HG02970 (cell line): Measurements from ENCODE around the gene NDUFA12.

Experiments
- ATAC-seq: cut with Tn5 transposase; IDR thresholded peaks from one replicate; pipeline ENCODE4 v1.9.1; 2021; ENCODE audit warnings: mild to moderate bottlenecking, moderate library complexity, moderate number of reproducible peaks; ENCODE audit not compliant: unreplicated experiment, low FRiP score

NDUFA12 gene

DNA sequence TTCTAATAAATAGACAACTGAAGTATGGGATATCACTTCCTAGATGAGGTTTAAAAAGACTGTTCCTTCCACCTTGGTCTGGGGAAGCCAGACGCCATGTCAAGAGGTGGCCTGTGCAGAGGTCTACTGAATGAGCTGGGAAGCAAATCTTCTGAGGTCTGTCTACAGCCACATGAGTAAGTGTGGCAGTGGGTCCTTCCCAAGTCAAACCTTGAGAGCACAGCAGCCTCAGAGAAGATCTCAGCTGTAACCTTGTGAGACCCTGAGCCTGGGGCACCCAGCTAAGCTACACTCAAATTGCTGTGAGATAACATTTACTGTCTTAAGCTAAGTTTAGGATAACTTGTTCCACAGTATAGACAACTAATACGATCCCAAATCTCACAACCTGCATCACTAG, 20.2 kb downstream of the NDUFA12 start:
- ATAC-seq, result no peak

DNA sequence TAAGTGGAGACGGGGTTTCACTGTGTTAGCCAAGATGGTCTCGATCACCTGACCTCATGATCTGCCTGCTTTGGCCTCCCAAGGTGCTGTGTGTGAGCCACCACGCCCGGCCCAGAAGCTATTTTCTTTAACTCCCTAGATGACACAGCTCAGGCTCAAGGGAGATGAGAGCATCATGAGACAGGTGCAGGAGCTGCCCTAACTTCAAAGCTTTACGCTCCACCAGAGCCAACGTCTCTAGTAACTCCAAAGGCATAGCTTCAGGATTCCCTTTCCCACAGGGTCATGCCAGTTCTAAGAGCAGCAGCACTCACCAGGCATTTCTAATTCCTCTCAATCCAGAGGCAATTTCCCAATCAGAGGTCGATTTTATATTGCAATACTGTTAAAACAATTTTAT, 21.0 kb downstream of the NDUFA12 start:
- no peak for ATAC-seq

- no peak for ATAC-seq
Measured at GRCh38 chr12:94980577-94980976, 22.9 kb downstream of the NDUFA12 start.

DNA sequence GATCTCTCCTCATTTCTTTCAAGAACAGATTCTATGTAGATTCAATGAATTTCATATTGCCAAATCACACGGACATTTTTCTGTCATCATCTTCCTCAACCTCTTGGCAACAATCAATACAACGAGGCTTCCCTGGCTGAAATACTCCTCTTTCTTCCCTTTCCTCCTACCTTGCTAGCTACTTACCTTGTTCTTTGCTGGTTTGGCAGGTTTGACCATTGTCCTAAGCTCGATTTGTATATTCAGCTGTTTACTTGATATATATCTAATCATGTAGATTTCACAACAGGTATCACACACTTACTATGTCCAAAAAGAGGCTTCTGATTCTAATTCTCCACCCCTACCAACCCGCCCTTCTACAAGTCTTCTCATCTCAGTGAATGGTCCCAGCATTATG, 23.6 kb downstream of the NDUFA12 start:
- no peak for ATAC-seq

DNA sequence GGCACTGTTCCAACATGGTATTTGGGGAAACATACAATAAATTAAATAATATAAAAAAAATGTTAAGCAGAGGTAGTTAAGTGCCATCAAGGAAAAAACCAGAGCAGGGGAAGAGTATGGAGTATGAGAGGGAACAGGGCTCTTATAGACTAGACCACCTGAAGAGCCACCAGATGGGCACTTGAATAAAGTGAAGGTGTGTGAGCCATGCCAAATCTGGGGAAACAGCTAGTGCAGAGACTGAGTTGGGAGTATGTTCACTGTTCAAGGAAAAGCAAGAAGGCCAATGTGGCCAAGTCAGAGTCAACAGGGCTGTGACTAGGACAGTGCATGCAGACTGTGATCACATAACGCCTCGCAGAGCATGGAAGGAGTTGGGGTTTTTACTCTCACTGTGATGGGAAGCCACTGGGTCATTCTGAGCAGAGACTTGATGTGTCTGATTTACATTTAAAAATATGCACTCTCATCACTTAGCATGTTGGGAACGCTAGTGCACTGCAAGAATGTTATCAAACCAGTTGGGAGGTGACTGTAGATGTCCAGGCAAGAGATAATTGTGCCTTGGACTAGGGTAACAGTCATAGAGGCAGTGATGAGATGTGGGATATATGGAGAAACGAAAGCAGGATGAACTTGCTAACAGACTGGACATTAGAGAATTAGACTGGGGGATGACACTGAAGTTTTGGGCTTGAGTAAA, 25.6 kb downstream of the NDUFA12 start:
- no peak for ATAC-seq

DNA sequence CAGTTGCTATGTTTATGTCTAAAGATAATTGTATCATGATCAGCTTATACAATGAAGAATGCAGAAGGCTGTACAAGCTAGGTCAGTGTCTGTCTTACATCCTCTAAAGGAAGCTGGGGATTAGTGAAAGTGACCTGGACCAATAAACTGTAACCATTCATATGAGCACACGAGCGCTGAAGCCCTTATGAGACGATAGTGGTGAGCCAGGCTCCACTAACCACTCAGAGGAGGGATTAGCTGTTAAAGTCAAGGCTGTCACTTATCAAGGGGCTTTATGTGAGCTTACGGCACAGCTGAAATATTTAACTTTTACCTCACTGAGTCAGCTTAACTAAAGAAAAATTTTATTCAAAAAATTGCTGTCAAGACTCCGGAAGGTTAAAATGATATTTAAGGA, 30.3 kb downstream of the NDUFA12 start:
- no peak for ATAC-seq

- no peak for ATAC-seq
Measured at GRCh38 chr12:94972795-94973194, 30.7 kb downstream of the NDUFA12 start.

DNA sequence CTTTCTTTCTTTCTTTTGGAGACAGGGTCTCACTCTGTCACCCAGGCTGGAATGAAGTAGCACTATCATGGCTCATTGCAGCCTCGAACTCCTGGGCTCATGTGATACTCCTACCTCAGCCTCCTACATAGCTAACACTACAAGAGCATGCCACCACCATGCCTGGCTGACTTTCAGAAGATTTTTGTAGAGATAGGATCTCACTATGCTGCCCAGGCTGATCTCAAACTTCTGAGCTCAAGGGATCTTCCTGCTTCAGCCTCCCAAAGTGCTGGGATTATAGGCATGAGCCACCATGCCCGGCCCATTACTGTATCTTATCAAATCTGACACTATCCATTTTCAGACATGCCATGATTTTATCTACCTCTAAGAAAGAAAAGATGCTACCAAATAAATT, 31.6 kb downstream of the NDUFA12 start:
- no peak for ATAC-seq

- ATAC-seq, result no peak
Measured at GRCh38 chr12:94970560-94970959, 32.9 kb downstream of the NDUFA12 start.

- no peak for ATAC-seq
Measured at GRCh38 chr12:94969424-94969823, 34.1 kb downstream of the NDUFA12 start.

DNA sequence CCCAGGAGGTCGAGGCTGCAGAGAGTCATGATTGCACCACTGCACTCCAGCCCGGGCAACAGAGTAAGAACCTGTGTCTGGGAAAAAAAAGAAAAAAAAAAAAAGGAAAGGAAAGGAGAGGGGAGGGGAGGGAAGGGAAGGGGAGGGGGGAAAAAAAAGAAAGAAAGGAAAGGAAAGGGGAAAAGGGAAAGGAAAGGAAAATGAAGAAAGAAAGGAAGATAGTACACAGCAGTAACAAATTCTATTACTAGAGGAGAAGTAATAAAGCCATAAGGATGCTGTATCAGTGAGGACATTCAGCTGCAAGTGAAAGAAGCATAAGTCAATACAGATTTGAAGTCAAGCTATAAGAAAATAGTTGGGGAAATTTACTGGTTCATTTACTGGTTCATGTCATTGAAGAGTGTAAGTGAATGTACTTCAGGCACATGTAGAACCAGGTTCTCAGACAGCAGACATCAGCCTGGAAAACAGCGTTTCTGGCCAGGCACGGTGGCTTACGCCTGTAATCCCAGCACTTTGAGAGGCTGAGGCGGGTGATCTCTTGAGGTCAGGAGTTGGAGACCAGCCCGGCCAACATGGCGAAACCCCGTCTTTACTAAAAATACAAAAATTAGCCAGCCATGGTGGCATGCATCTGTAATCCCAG, 37.4 kb downstream of the NDUFA12 start:
- ATAC-seq, result no peak

GRCh38 chr12:94963649-94964048, 39.8 kb downstream of the NDUFA12 start:
- no peak for ATAC-seq

DNA sequence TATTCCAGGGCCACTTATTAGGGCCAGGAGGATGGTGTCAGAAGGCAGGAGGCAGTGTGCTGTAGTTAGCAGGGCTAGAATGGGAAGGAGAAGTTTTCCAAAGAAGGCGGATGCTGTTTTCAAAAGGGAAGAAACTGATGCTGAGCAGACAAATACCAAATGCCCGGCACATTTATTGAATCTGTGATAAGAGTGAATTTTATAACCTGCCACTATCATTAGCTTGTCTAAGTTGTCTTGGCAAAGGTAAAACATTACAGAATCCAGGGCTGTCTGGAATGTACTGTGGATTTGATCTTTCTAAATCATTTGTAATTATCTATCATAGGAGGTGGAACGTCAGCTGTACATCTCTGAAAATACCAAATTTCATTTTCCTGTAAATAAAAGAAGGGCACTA, 40.8 kb downstream of the NDUFA12 start:
- ATAC-seq, result no peak

- no peak for ATAC-seq
Measured at GRCh38 chr12:94961911-94962310, 41.6 kb downstream of the NDUFA12 start.

DNA sequence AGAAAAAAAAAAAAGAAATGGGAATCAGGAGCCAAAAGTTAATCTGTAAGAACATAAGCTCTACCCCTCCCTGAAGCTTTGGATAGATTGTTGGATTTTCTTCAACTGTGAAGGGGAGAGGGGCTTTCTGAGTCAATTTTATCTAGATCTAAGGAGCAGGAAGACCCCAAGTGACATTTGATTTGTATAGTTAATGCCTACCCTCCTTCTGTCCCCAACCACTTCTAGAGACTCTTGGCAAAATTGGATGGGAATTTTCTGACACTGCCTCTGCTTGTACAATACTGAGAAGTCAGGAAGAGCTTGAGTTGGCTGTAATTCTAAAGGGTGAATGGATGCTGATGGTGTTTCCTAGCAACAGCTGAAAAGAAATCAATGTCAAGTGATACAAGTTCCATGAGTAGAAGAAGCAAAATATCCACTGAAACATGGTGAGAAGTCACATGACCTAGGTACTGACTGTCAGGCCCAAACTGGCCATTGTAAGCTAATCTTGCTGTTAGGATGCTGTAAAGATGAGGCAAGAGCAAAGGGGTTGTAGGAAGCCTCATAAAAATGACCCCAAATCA, 42.2 kb downstream of the NDUFA12 start:
- no peak for ATAC-seq

- ATAC-seq, result no peak
Measured at GRCh38 chr12:94957006-94957405, 46.5 kb downstream of the NDUFA12 start.

- no peak for ATAC-seq
Measured at GRCh38 chr12:94954948-94955592, 48.4 kb downstream of the NDUFA12 start.

DNA sequence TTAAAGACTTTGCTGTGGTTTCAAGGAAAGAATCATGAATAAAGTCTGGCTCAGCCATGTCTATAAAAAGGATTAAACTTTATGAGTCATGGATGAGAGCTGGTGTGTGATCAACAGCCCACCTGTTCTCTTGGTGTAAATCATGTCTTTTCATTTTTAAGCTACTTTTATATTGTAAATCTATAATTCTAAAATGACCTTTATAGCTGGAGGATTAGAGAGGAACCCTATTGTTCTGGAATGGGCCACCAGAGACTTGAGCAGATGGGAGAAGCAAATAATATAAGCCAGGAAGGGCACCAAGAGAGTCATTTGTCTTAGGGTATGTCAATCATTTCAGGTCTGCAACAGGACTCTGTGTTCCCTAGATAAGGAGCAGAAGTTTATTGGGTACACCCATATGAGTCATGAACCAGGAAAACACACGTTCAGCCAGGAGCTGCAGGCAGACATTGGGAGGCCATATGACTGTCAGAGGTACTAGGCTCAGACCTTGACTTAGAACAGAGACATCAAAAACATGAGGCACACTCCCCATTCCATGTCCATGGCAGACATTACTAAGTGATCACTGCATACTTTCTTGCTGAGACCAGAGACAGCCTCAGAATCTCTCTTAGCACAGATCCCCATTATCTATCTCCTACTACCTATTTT, 49.3 kb downstream of the NDUFA12 start:
- ATAC-seq, result no peak

- no peak for ATAC-seq
Measured at GRCh38 chr12:94952325-94952724, 51.2 kb downstream of the NDUFA12 start.

- no peak for ATAC-seq
Measured at GRCh38 chr12:94951071-94951934, 52.2 kb downstream of the NDUFA12 start.
